Skeletal muscle satellite cell (primary cell): Measurements from ENCODE around the gene LSM6.

Source experiments
- H3K27me3 ChIP-seq: 2 replicates; pipeline ENCODE4 v1.7.0; 2013; ENCODE audit warnings: low read length; ENCODE audit not compliant: control insufficient read depth, insufficient read depth
- H3K36me3 ChIP-seq: 2 replicates; pipeline ENCODE4 v1.7.0; 2013; ENCODE audit warnings: mild to moderate bottlenecking, control low read depth, low read length; ENCODE audit not compliant: insufficient read depth
- H3K4me1 ChIP-seq: 2 replicates; pipeline ENCODE4 v1.7.0; 2013; ENCODE audit warnings: low read length; ENCODE audit not compliant: control insufficient read depth, insufficient read depth
- H3K4me2 ChIP-seq: 2 replicates; pipeline ENCODE4 v1.7.0; 2013; ENCODE audit warnings: mild to moderate bottlenecking, low read length
- H3K4me3 ChIP-seq: 2 replicates; pipeline ENCODE4 v1.7.0; 2013; ENCODE audit warnings: low read length
- H3K9ac ChIP-seq: 2 replicates; pipeline ENCODE4 v1.7.0; 2013; ENCODE audit warnings: mild to moderate bottlenecking, low read depth, low read length, moderate library complexity
- H3K9me3 ChIP-seq: replicated peaks from 2 replicates; pipeline ENCODE4 v1.7.0; 2013; ENCODE audit warnings: mild to moderate bottlenecking, control low read depth, low read length

The LSM6 gene

GRCh38 chr4:146190456-146190855, 14.9 kb downstream of the LSM6 start:
- Histone ChIP-seq H3K36me3 (peaks cover 28% of the 10 kb centered on the region), H3K4me3 (no peak overlapping the region), H3K9me3 (no peaks in the 10 kb centered on the region), H3K4me2 (no peak overlapping the region), H3K27me3 (no peaks in the 10 kb centered on the region), H3K4me1 (peaks cover 7% of the 10 kb centered on the region), H3K9ac (no peak overlapping the region)

- H3K9me3 ChIP-seq, result no peaks in the 10 kb centered on the region
- H3K9ac ChIP-seq, result no peak overlapping the region
- H3K4me1 ChIP-seq, result peaks cover 10% of the 10 kb centered on the region
- no peak overlapping the region for H3K4me3 ChIP-seq
- no peaks in the 10 kb centered on the region for H3K27me3 ChIP-seq
- peaks cover 24% of the 10 kb centered on the region for H3K36me3 ChIP-seq
- no peak overlapping the region for H3K4me2 ChIP-seq
Observed at GRCh38 chr4:146191766-146192458, 16.4 kb downstream of the LSM6 start.

- Histone ChIP-seq H3K36me3 (peaks cover 18% of the 10 kb centered on the region), H3K9me3 (no peaks in the 10 kb centered on the region), H3K4me2 (no peak overlapping the region), H3K4me3 (no peak overlapping the region), H3K27me3 (no peaks in the 10 kb centered on the region), H3K9ac (no peak overlapping the region), H3K4me1 (peaks cover 10% of the 10 kb centered on the region)
Observed at GRCh38 chr4:146193628-146194027, 18.1 kb downstream of the LSM6 start.

DNA sequence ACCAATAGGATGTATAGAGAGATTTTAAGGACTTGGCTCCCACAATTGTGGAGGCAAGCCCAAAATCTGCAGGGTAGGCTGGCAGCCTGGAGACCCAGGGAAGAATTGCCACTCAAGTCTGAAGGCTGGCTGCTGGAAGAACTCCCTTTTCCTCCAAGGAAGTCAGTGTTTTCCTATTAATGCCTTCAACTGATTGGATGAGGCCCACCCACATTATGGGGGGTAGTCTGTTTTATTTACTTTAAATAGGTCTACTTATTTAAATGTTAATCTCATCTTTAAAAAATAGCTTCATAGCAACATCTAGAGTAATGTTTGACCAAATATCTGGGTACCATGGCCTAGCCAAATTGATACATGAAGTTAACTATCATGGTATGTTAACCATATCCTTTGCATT, 18.7 kb downstream of the LSM6 start:
- Histone ChIP-seq H3K27me3 (no peaks in the 10 kb centered on the region), H3K9me3 (no peaks in the 10 kb centered on the region), H3K4me2 (no peak overlapping the region), H3K4me1 (peaks cover 10% of the 10 kb centered on the region), H3K4me3 (no peak overlapping the region), H3K9ac (no peak overlapping the region), H3K36me3 (peaks cover 18% of the 10 kb centered on the region)

DNA sequence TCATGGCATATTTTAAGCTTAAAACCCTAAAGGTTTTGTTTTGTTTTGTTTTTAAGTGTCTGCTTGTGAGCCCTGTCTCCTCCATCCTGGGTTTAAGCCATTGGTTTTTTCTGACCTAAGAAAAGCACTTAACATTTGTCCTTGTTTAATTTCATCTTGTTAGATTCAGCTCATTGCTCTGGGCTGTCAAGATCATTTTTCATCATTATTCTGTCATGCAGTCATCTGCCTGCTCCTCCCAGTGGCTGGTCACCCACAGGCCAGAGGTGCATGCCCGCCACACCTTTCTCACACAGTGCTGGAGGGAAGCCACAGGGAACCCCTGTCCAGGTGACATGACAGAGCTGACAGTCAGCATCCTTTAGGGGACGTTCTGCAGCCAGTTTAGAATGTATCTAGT, 27.1 kb downstream of the LSM6 start:
- Histone ChIP-seq H3K27me3 (no peaks in the 10 kb centered on the region), H3K36me3 (no peaks in the 10 kb centered on the region), H3K4me1 (no peaks in the 10 kb centered on the region), H3K9ac (no peak overlapping the region), H3K9me3 (no peaks in the 10 kb centered on the region), H3K4me3 (no peak overlapping the region), H3K4me2 (no peak overlapping the region)

GRCh38 chr4:146207410-146207809, 31.9 kb downstream of the LSM6 start:
- Histone ChIP-seq H3K4me1 (no peaks in the 10 kb centered on the region), H3K4me3 (no peak overlapping the region), H3K36me3 (no peaks in the 10 kb centered on the region), H3K9me3 (no peaks in the 10 kb centered on the region), H3K27me3 (no peaks in the 10 kb centered on the region), H3K9ac (no peak overlapping the region), H3K4me2 (no peak overlapping the region)

GRCh38 chr4:146210890-146211289, 35.4 kb downstream of the LSM6 start:
- Histone ChIP-seq H3K4me3 (no peak overlapping the region), H3K4me2 (no peak overlapping the region), H3K27me3 (no peaks in the 10 kb centered on the region), H3K9me3 (no peaks in the 10 kb centered on the region), H3K9ac (no peak overlapping the region), H3K36me3 (no peaks in the 10 kb centered on the region), H3K4me1 (no peaks in the 10 kb centered on the region)

DNA sequence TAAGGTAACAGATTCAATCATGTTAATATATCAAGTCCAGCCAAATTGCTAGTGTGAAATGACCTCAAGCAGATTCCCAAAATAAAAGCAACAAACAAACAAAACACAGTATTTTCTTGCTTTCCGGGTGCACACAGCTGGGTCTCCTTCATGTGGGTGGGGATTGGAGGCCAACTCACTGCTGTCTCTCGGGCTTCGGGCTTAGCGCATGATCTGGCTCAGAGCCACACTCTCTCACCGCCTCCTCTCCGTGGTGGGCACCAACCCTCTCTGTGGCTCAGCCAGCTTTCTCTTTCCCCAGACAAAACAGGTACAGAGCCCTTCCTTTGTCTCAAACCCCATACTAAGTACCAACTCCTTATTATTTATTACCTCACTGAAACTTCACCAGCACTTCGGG, 35.9 kb downstream of the LSM6 start:
- Histone ChIP-seq H3K36me3 (no peaks in the 10 kb centered on the region), H3K4me3 (no peak overlapping the region), H3K27me3 (no peaks in the 10 kb centered on the region), H3K9me3 (no peaks in the 10 kb centered on the region), H3K9ac (no peak overlapping the region), H3K4me2 (no peak overlapping the region), H3K4me1 (no peaks in the 10 kb centered on the region)

GRCh38 chr4:146212781-146213180, 37.3 kb downstream of the LSM6 start:
- no peaks in the 10 kb centered on the region for H3K27me3 ChIP-seq
- no peaks in the 10 kb centered on the region for H3K4me1 ChIP-seq
- H3K36me3 ChIP-seq, result no peaks in the 10 kb centered on the region
- H3K9me3 ChIP-seq, result no peaks in the 10 kb centered on the region
- H3K4me2 ChIP-seq, result no peak overlapping the region
- no peak overlapping the region for H3K4me3 ChIP-seq
- H3K9ac ChIP-seq, result no peak overlapping the region

DNA sequence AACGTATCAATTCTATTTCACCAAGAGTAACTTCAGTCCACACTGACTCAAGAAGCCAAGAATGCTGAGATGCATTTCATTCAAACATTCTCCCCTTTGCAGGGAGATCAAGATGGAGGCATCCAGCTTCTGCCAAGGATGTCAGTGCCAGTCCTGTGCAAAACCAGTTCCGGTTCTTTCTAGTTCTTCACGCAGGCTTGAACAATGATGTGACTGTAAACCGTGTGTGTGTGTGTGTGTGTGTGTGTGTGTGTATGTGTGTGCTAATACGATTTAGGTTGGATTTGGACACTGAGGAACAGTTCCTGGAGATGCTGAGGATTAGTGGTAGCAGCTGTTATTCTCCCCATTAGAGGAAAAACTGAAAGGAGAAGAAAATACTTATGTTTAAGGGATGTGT, 38.7 kb downstream of the LSM6 start, which contains the start of gene REELD1:
Gene REELD1 (plus strand): TSS at position 301 of the 400 bp plus-strand sequence. CDS start 2,415 bp downstream, outside the sequence.
- no peak within 1 kb of the TSS for H3K9ac ChIP-seq
- no peaks in the 10 kb centered on the region for H3K27me3 ChIP-seq
- H3K4me1 ChIP-seq, result no peaks in the 10 kb centered on the region
- no peak within 1 kb of the TSS for H3K4me2 ChIP-seq
- no peak within 1 kb of the TSS for H3K4me3 ChIP-seq
- H3K9me3 ChIP-seq, result no peaks in the 10 kb centered on the region
- no peaks in the 10 kb centered on the region for H3K36me3 ChIP-seq

GRCh38 chr4:146222313-146222712, 46.8 kb downstream of the LSM6 start:
- Histone ChIP-seq H3K4me2 (peak overlapping the region; percentile 81), H3K9ac (peak overlapping the region; percentile 53), H3K4me3 (peak overlapping the region; percentile 62), H3K36me3 (no peaks in the 10 kb centered on the region), H3K4me1 (no peaks in the 10 kb centered on the region), H3K9me3 (no peaks in the 10 kb centered on the region), H3K27me3 (no peaks in the 10 kb centered on the region)

GRCh38 chr4:146224326-146224966, 48.9 kb downstream of the LSM6 start:
- H3K36me3 ChIP-seq, result no peaks in the 10 kb centered on the region
- no peak overlapping the region for H3K4me2 ChIP-seq
- no peaks in the 10 kb centered on the region for H3K9me3 ChIP-seq
- H3K4me3 ChIP-seq, result no peak overlapping the region
- H3K27me3 ChIP-seq, result peaks cover 4% of the 10 kb centered on the region
- H3K9ac ChIP-seq, result no peak overlapping the region
- H3K4me1 ChIP-seq, result no peaks in the 10 kb centered on the region
